Smooth muscle cell (in vitro differentiated cells): ENCODE results near the gene ISG15. TPM values are rescaled to one million over a fixed set of nuclear protein-coding genes. Genes with fewer than 3 reads are reported as not detected.

Experiments used
- DNase-seq: peaks from one replicate; lab custom pipeline; 2025; ENCODE audit not compliant: unreplicated experiment; lab: John Stamatoyannopoulos, UW
- H2AFZ ChIP-seq: fragments of 200-600 bp; sonication (generic); 2 replicates; pipeline ENCODE4 v1.6.0; 2016; ENCODE audit warnings: antibody characterized with exemption, low read depth, mild to moderate bottlenecking
- H3F3A ChIP-seq: fragments of 200-600 bp; sonication (generic); 2 replicates; pipeline ENCODE4 v1.6.0; 2017; ENCODE audit warnings: antibody characterized with exemption, low read depth
- H3K27ac ChIP-seq: fragments of 200-600 bp; sonication (generic); 2 replicates; pipeline ENCODE4 v1.5.1; 2016; ENCODE audit warnings: low read depth, mild to moderate bottlenecking
- H3K27me3 ChIP-seq: fragments of 200-600 bp; sonication (generic); 2 replicates; pipeline ENCODE4 v1.6.1; 2016; ENCODE audit warnings: low read depth, mild to moderate bottlenecking
- H3K36me3 ChIP-seq: fragments of 200-600 bp; sonication (generic); 2 replicates; pipeline ENCODE4 v1.5.1; 2016; ENCODE audit warnings: low read depth
- H3K4me1 ChIP-seq: fragments of 200-600 bp; sonication (generic); 2 replicates; pipeline ENCODE4 v1.5.1; 2016; ENCODE audit warnings: low read depth
- H3K4me2 ChIP-seq: fragments of 200-600 bp; sonication (generic); 2 replicates; pipeline ENCODE4 v1.6.0; 2016; ENCODE audit warnings: mild to moderate bottlenecking
- H3K4me3 ChIP-seq: fragments of 200-600 bp; sonication (generic); 2 replicates; pipeline ENCODE4 v1.5.1; 2016; ENCODE audit warnings: mild to moderate bottlenecking
- H3K79me2 ChIP-seq: fragments of 200-600 bp; sonication (generic); 2 replicates; pipeline ENCODE4 v1.6.0; 2016; ENCODE audit warnings: low read depth, mild to moderate bottlenecking
- H3K9ac ChIP-seq: fragments of 200-600 bp; sonication (generic); 2 replicates; pipeline ENCODE4 v1.6.0; 2016; ENCODE audit warnings: low read depth
- H3K9me3 ChIP-seq: fragments of 200-600 bp; sonication (generic); replicated peaks from 2 replicates; pipeline ENCODE4 v1.5.1; 2016; ENCODE audit warnings: low read depth
- H4K20me1 ChIP-seq: fragments of 200-600 bp; sonication (generic); 2 replicates; pipeline ENCODE4 v1.6.0; 2016; ENCODE audit warnings: low read depth
- CTCF ChIP-seq: fragments of 200-600 bp; sonication (generic); IDR thresholded peaks from 2 replicates; pipeline ENCODE4 v1.5.1; 2017; ENCODE audit warnings: borderline replicate concordance, mild to moderate bottlenecking, antibody characterized with exemption; ENCODE audit not compliant: insufficient read depth, poor library complexity, severe bottlenecking
- WGBS: methylation state at CpG from one replicate; pipeline ENCODE4 v1.1.7; 2016; ENCODE audit warnings: low lambda C conversion rate; 5-methylcytosine and 5-hydroxymethylcytosine counted together
- polyA plus RNA-seq: library from polyadenylated mRNA; unstranded; fragments of >200 nt; fragmentation: Nextera tagmentation; extraction: Ambion mirVana; gene quantifications from 2 replicates; pipeline ENCODE4 v1.2.1, GENCODE V29; 2016
- small RNA-seq: library from RNA; depleted of rRNA; stranded (forward); fragments of <200 nt; gene quantifications from one replicate; pipeline ENCODE3, GENCODE V24; 2014
- total RNA-seq: library from RNA; depleted of rRNA; stranded (reverse); fragments of >200 nt; gene quantifications from 2 replicates; pipeline ENCODE4 v1.2.3, GENCODE V29; 2014

ISG15 gene
- total and polyA plus RNA-seq, 2 experiments from 2014 or later: 109 to 147 TPM

DNA sequence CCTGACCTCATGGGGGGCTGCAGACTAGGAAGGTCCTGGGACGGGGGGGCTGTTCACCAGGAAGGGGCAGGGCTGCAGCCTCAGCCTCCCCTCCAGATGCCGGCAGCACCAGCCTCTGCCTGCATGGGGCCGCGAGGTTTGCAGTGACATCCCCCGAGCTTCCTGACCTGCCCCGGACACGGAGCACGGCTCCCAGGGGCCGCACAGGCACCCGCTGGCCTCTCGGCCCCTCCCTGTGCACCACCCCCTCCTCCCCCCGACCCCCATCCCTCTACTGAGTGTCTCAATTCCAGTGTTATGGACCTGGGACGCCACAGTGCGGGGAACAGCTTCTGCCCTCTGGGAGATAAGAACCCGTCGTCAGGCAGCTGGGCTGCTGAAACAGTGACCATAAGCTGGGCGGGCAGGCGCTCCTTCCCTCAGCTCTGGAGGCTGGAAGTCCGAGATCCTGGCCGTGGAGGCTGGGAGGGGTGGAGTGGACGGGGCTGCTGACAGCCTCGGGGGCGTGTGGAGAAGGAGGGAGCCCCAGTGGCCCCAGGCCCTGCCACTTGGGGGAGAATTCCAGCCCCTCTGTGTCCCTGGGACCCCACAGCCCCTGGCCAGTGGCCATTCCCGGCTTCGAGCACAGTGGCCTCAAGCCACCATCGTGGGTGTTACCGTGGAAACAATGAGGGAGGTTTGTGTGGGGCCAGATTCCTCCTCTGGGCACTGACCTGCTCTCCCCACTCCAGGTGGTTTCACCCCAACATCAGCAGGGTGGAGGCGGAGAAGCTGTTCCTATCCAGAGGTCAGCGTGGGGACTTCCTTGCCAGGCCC is 49.3 kb downstream of the ISG15 start:
- Histone ChIP-seq H3K4me1 (peaks cover 28% of the 10 kb centered on the region), H3K27ac (no peak overlapping the region), H3F3A (no peaks in the 10 kb centered on the region), H3K9me3 (no peaks in the 10 kb centered on the region), H4K20me1 (no peaks in the 10 kb centered on the region), H3K4me2 (peak overlapping the region; percentile 81), H3K27me3 (peaks cover 18% of the 10 kb centered on the region), H2AFZ (no peak overlapping the region), H3K4me3 (no peak overlapping the region), H3K9ac (peak overlapping the region; percentile 37), H3K36me3 (no peaks in the 10 kb centered on the region), H3K79me2 (no peaks in the 10 kb centered on the region)
- WGBS: 46% methylated on average over 27 of the region's 29 CpGs
- no peak for TF ChIP-seq CTCF
- DNase-seq: no peak

GRCh38 chr1:1063261-1063944 is 50.1 kb downstream of the ISG15 start:
- H3K27me3 ChIP-seq: peaks cover 14% of the 10 kb centered on the region
- peak overlapping the region; percentile 55 for H3K9ac ChIP-seq
- no peak overlapping the region for H2AFZ ChIP-seq
- peak overlapping the region; percentile 81 for H3K4me2 ChIP-seq
- TF ChIP-seq CTCF: no peak
- H3K4me3 ChIP-seq: peak overlapping the region; percentile 37
- H3K27ac ChIP-seq: peak overlapping the region; percentile 79
- no peak for DNase-seq
- 83% methylated on average over 21 of the region's 24 CpGs for WGBS
- H3K9me3 ChIP-seq: no peaks in the 10 kb centered on the region
- H3F3A ChIP-seq: no peaks in the 10 kb centered on the region
- H3K36me3 ChIP-seq: no peaks in the 10 kb centered on the region
- no peaks in the 10 kb centered on the region for H4K20me1 ChIP-seq
- H3K79me2 ChIP-seq: no peaks in the 10 kb centered on the region
- H3K4me1 ChIP-seq: peaks cover 30% of the 10 kb centered on the region

Small RNA genes lying within 50 kb of the gene (small RNA-seq; reads per million reads assigned to genes)
- not detected for gene AL645608.3

Other genes with a start within 250 kb of the ISG15 start
- gene SAMD11, start 89.6 kb upstream of the ISG15 start, total RNA-seq: 7.5 and 18.0 TPM in 2 replicates
- gene SAMD11, start 89.6 kb upstream of the ISG15 start, polyA plus RNA-seq: 21.1 and 24.1 TPM in 2 replicates
- 34.5 and 38.9 TPM in 2 replicates for gene NOC2L, start 54.2 kb upstream of the ISG15 start, total RNA-seq
- gene NOC2L, start 54.2 kb upstream of the ISG15 start, polyA plus RNA-seq: 64.0 and 76.3 TPM in 2 replicates
- 10.2 and 12.4 TPM in 2 replicates for gene KLHL17, start 52.9 kb upstream of the ISG15 start, total RNA-seq
- gene KLHL17, start 52.9 kb upstream of the ISG15 start, polyA plus RNA-seq: 29.9 and 32.7 TPM in 2 replicates
- 1.9 and 2.6 TPM in 2 replicates for gene PLEKHN1, start 47.0 kb upstream of the ISG15 start, total RNA-seq
- gene PLEKHN1, start 47.0 kb upstream of the ISG15 start, polyA plus RNA-seq: 5.2 and 9.6 TPM in 2 replicates
- gene PERM1, start 31.4 kb upstream of the ISG15 start, total RNA-seq: 0.22 TPM in 1 of 2 replicates, not detected in the other
- gene PERM1, start 31.4 kb upstream of the ISG15 start, polyA plus RNA-seq: 2.6 and 3.1 TPM in 2 replicates
- 33.8 and 57.0 TPM in 2 replicates for gene HES4, start 13.4 kb upstream of the ISG15 start, total RNA-seq
- 72.0 and 82.1 TPM in 2 replicates for gene HES4, start 13.4 kb upstream of the ISG15 start, polyA plus RNA-seq
- gene AGRN, start 6.6 kb downstream of the ISG15 start, total RNA-seq: 24.7 and 28.9 TPM in 2 replicates
- gene AGRN, start 6.6 kb downstream of the ISG15 start, polyA plus RNA-seq: 17.5 and 31.0 TPM in 2 replicates
- 0.81 and 4.3 TPM in 2 replicates for gene RNF223, start 60.8 kb downstream of the ISG15 start, total RNA-seq
- 1.6 and 1.9 TPM in 2 replicates for gene RNF223, start 60.8 kb downstream of the ISG15 start, polyA plus RNA-seq
- 9.3 and 24.5 TPM in 2 replicates for gene C1orf159, start 102.6 kb downstream of the ISG15 start, total RNA-seq
- 20.2 and 27.1 TPM in 2 replicates for gene C1orf159, start 102.6 kb downstream of the ISG15 start, polyA plus RNA-seq
- gene TTLL10, start 160.4 kb downstream of the ISG15 start, total RNA-seq: not detected in 2 replicates
- 0.45 TPM in 1 of 2 replicates, not detected in the other for gene TTLL10, start 160.4 kb downstream of the ISG15 start, polyA plus RNA-seq
- gene TNFRSF18, start 193.1 kb downstream of the ISG15 start, total RNA-seq: 1.9 and 4.8 TPM in 2 replicates
- gene TNFRSF18, start 193.1 kb downstream of the ISG15 start, polyA plus RNA-seq: 12.2 and 15.8 TPM in 2 replicates
- gene TNFRSF4, start 200.7 kb downstream of the ISG15 start, total RNA-seq: 0.54 TPM in 1 of 2 replicates, not detected in the other
- gene TNFRSF4, start 200.7 kb downstream of the ISG15 start, polyA plus RNA-seq: 0.79 TPM in 1 of 2 replicates, not detected in the other
- gene SDF4, start 218.5 kb downstream of the ISG15 start, total RNA-seq: 75.0 and 94.9 TPM in 2 replicates
- 263 TPM in 2 replicates for gene SDF4, start 218.5 kb downstream of the ISG15 start, polyA plus RNA-seq
- gene B3GALT6, start 218.7 kb downstream of the ISG15 start, total RNA-seq: 12.9 and 15.0 TPM in 2 replicates
- 33.2 and 39.3 TPM in 2 replicates for gene B3GALT6, start 218.7 kb downstream of the ISG15 start, polyA plus RNA-seq
- gene C1QTNF12, start 233.2 kb downstream of the ISG15 start, total RNA-seq: 1.8 and 1.9 TPM in 2 replicates
- 5.4 and 12.3 TPM in 2 replicates for gene C1QTNF12, start 233.2 kb downstream of the ISG15 start, polyA plus RNA-seq